Suppressor macrophage treated with lipopolysaccharide for 4 hours (primary cell): ENCODE data around the gene SSC4D.
"Not testable (repeated sequence)": the region's sequence is repeated elsewhere in the genome, so short reads cannot be mapped to it uniquely, and the experiment has no call there.

ENCODE experiments used
- DNase-seq: peaks from one replicate; pipeline ENCODE4 v3.0.0-alpha.2; 2020

SSC4D gene

GRCh38 chr7:76417654-76418310 is 8.3 kb upstream of the SSC4D start:
- not testable (repeated sequence) for DNase-seq

DNA sequence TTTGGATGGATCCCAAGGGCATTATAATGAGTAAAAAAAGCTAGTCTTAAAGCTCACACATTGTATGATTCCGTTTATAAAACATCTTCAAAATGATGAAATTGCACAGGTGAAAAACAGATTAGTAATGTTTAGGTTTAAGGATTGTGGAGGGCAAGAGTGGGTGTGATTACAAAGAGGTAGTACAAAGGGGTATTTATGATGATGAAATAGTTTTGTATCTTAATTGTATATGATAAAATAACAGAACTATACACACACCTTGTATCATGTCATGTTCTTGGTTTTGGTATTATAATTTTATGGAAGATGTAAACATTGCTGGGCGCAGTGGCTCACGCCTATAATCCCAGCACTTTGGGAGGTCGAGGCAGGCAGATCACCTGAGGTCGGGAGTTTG is 2.8 kb upstream of the SSC4D start:
- DNase-seq: no peak

GRCh38 chr7:76411626-76412025 is 2.1 kb upstream of the SSC4D start:
- DNase-seq: peak; percentile 56

DNA sequence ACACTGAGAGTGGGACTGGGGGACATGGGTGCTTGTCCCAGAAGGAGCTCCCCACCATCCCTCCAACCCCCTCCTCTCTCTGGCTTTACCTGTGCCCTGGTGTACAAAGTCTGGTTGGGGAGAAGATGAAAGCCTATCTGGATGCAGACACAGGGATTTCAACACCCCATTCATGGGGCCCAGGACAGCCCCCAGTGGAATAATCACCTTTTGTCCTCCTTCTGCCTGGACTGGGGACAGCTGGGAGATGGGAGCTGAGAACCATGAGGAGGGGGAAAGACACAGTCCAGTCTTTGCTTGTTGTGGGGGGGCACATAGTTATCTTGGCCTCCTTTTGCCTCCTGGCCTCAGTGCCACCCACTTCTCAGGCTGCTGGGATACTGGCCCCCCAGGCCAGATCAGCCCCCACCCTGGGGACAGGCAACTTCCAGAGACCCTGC is 1.4 kb downstream of the SSC4D start:
- DNase-seq: no peak

DNA sequence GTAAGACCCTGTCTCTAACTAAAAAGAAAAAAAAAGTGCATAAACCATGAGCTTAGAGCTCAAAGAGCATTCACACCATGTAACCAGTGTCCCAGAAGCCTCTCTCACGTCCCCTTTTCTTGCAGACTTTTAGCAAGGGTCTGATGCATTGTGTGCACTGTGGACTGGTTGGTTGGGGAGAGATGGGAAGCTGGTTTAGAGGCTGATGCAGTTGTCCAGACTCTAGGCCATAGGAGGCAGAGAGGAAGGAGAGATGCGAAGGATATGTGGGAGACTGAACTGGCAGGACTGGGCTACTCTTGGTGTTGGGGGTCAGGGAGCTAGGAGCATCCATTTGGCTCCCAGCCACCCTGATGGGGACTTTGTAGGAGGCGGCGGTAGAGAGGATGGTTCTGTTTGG is 1.8 kb downstream of the SSC4D start:
- DNase-seq: no peak

- no peak for DNase-seq
These were observed 3.8 kb downstream of the SSC4D start for GRCh38 chr7:76405738-76406137.

DNA sequence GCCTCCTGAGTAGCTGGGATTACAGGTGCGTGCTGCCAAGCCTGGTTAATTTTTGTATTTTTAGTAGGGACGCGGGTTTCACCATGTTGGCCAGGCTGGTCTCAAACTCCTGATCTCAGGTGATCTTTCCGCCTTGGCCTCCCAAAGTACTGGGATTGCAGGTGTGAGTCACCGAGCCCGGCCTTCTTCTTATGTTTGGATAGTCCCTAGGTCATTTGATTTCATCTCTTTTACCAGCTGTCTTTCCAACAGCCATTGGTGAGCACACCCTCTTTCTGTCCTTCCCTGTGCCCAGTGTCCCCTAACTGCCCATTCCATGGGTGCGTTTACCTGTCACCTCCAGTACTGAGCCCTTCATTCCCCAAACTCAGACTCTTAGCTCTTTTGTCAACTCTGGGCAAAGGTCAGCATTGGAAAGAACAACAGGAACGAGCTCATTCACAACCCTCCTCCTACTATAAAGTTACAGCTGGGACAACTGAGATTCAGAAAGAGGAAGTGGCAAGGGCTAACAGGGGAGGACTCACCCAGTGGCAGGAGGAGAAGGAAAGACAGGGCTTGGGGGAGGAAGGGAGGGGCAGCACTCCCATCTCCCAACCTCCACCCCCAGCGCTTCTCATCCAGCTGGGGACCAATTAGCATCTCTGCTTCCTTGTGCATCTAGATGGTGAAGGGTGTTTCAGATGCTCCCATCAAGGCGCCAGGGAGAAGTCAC is 5.6 kb downstream of the SSC4D start:
- peak; percentile 85 for DNase-seq

DNA sequence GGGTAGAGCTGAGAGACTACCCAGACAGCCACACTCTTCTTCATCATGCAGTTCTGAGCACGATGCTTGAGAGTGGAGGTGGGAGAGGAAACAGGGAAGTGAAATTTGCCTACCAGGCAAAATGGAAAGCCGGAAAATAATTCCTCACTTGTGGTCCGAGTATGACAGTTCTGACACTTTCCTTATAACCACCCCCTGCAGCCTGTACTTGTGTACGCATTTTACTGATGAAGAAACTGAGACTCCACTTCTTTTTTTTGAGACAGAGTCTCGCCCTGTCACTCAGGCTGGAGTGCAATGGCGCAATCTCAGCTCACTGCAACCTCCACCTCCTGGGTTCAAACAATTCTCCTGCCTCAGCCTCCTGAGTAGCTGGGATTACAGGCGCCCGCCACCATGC is 6.4 kb downstream of the SSC4D start:
- peak; percentile 89 for DNase-seq

DNA sequence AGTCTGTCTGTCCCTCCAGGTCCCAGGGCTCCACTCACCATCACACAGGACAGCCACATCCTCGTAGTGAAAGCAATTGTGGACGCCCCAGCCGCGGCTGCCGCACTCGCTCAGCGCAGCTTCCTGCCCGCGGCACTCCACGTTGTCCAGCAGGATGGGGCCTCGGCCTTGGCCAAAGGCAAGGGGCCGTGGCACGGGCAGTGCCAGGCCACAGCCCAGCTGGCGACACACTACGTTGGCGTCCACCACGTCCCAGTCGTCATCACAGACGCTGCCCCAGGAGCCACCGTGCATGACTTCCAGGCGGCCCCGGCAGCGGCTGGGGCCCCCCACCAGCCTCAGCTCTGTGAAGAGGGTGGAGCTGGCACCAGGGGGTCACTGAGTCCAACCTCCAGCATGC is 9.2 kb downstream of the SSC4D start:
- no peak for DNase-seq

GRCh38 chr7:76397409-76398183 is 11.9 kb downstream of the SSC4D start:
- peak; percentile 74 for DNase-seq

- no peak for DNase-seq
These were observed 12.6 kb downstream of the SSC4D start for GRCh38 chr7:76396864-76397263.

DNA sequence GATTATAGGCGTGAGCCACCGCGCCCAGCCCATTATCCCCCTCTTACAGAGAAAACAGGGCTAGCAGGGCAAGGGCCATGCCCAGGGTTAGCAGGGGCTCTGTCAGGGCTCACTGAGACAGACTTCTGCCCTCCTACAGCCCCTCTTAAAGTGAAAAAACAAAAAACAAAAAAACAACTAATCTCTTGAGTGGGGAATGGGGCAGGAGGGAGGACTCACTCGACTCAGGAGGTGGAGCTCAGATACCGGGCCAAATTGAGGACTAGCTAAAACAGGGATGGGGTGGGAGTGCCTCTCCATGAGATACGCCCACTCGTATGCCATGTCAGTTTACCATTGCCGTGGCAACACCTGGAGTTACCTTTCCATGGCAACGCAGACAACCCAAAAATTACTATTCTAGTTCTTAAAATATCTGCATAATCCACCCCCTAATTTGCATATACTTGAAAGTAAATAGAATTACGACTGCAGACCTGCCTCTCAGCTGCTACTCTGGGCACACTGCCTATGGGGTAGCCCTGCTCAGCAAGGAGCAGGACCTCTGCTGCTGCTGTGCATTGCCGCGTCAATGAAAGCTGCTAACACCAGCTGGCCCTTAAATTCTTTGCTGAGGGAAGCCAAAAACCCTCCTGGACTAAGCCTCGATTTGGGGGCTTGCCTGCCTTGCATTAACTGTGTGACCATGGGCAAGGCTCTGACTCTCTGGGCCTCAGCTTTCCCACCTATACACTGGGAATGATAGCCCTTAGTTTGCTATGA is 13.4 kb downstream of the SSC4D start:
- DNase-seq: no peak

DNA sequence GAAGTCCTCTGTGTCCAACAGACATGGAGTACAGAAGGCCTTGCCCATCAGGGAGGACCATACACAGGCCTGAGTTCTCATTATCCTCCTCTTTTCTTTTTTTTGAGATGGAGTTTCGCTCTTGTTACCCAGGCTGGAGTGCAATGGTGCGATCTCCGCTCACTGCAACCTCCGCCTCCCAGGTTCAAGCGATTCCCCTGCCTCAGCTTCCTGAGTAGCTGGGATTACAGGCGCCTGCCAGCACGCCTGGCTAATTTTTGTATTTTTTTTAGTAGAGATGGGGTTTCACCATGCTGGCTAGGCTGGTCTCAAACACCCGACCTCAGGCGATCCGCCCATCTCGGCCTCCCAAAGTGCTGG is 13.9 kb downstream of the SSC4D start:
- DNase-seq: not testable (repeated sequence)

GRCh38 chr7:76394957-76395356 is 14.5 kb downstream of the SSC4D start:
- peak; percentile 51 for DNase-seq

GRCh38 chr7:76393116-76394031 is 16.1 kb downstream of the SSC4D start:
- DNase-seq: peak; percentile 97

DNA sequence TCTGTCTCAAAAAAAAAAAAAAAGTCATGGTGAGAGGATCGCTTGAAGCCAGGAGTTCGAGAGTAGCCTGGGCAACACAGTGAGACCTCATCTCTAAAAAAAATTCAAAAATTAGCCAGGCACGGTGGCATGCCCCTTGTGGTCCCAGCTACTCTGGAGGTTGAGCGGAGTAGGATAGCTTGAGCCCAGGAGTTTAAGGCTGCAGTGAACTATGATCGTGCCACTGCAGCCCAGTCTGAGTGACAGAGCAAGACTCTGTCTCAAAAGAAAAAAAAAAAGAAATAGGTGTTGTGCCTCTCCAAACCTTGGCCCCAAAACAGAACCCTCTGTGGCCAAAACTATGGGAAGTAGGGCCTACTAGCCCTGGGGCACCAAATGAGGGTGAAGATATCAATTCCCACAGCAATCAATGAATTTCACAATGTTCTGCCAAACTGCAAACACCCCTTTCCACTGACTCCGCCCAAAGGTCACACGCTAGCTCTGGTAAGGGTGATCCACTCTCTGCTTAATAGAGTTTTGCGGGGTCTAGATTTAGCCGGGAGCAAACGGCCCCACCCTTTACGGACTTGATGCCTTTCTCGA is 16.9 kb downstream of the SSC4D start:
- no peak for DNase-seq

DNA sequence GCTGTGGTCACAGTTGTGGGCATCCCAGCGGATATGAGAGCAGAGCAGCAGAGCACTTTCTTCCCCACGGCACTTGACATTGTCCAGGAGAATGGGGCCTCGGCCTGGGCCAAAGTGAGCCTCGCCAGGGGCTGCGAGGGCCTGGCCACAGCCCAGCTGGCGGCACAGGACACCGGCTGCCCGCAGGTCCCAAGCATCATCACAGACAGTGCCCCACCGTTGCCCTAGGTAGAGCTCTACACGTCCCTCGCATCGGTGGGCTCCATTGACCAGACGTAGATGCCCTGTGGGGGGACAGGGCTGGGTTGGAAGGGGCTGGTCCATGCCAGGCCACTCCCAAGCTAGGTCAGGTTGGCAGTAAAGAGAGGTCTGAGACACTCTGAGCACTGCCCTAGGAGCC is 19.4 kb downstream of the SSC4D start:
- no peak for DNase-seq

- not testable (repeated sequence) for DNase-seq
These were observed 21.7 kb downstream of the SSC4D start for GRCh38 chr7:76387789-76388188.

- DNase-seq: no peak
These were observed 22.7 kb downstream of the SSC4D start for GRCh38 chr7:76386691-76387260.

DNA sequence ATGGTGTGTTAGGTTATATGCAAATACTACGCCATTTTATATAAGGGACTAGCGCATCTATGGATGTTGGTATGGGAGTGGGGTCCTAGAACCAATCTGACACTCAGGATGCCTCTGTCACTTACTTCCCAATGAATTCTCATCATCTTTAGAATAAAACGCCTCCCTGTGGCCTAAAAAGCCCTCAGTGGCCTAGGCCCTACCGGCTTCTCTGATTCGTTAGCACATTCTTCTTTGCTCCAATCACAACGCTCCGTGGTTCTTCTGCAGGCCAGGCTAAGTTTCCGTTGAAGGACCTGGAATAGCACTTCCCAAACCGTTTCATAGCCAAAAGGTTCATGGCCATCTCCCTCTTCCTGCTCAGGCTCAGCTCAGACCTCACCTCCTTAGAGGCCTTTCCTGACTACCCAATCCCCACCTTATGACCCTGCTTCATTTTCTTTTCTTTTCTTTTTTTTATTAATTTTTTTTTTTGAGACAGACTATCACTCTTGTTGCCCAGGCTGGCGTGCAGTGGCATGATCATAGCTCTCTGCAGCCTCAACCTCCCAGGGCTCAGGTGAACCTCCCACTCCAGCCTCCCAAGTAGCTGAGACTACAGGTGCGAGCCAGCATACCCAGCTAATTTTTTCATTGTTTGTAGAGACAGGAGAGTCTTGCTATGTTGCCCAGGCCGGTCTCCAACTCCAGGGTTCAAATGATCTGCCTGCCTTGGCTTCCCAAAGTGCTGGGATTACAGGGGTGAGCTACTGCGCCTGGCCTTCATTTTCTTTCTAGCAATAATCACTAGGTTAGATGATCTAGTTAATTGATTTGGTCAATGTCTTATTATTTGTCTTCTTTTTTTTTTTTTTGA is 26.2 kb downstream of the SSC4D start:
- no peak for DNase-seq
